Stimulated activated CD8-positive, alpha-beta memory T cell treated with anti-CD3 and anti-CD28 coated beads, Interleukin-7, amount 100 ng/mL, for 1 hour (primary cell): ENCODE measurements around the gene TAF1B.

ENCODE experiments used
- DNase-seq, 2 donors: peaks; one replicate each; pipeline ENCODE4 v3.0.0-alpha.2; 2020; ENCODE audit warnings: low read depth in 2 of 2

The TAF1B gene

DNA sequence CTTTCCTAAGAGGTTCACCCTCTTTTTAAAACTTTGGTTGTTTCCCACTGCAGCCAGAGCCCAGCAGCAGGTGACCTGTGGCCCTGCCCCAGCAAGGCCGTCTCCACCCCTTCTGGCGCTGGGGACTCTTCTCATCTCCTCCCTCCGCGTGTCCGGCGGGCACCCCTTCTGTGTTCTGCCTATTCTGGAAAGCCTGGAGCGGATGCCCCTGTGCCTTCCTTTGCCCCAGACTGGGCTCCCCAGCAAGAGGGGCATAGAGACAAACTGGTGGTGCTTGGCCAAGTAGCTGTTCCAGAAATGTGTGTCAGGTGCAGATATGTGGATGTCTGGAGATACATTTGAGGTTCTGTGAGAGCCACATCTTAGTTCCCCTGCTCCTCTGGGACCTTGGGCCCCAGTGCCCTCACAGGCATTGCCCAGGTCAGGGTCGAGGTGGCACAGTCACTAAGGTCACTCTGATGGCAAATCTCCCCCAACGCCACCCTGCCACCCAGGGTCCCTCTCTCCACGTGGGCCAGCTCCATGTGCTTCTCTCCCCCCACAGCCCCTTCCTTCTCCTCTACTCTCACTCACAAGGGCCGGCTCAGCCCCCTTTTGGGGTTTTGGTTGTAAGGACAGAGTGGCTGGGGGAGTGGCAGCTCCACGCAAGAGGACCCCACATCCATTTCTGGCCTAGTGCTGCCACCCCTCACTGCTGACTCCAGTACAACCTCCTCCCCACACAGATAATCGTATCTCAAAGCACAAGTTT is 35.5 kb upstream of the TAF1B start:
- no peak for DNase-seq

DNA sequence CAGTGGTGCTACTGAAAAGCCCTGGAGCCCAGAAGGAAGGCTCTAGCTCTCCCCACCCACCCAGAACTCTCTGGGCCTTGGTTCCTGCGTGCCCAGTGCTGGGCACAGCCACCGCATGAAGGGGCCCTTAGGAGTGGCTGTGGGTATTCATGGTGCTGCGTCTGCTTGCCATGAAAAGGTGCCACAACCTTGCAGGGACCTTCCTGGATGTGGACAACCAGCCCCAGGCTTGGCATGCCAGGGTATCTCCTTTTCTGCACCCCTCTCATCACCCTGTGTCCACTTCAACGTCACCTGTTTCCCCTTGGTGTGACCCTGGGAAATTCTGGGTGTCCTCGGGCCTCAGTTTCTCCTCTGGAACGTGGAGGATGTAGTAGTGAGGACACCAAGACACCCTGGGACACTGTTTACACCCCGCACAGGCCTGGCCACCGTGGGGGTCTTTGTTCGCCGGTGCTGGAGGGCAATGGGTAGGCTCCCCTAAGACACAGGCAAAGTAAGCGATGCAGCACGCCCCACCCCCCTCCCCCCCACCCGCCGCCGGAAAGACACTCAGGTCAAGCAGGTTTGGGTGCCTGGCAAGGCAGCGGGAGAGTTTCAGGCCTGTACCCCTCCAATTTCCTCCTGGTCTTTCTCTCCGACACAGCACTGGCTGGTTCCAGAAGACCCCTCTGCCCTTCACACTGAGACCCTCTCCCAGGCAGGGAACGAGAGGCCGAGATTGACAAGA is 34.8 kb upstream of the TAF1B start:
- DNase-seq: no peak

DNA sequence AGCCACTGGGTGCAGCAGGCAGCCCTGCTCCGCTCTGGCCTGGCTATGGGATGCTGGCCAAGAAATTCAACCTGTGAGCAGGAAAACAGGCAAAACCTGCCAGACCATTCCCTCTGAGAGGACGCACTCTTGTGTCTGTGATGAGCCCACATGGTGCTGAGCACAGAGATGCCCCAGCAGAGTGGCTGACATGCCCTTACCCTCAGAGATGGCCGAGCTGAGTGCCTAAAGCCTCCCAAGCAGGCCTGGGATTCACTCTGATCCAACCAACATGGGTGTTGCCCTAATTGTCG is 34.3 kb upstream of the TAF1B start:
- DNase-seq: no peak

DNA sequence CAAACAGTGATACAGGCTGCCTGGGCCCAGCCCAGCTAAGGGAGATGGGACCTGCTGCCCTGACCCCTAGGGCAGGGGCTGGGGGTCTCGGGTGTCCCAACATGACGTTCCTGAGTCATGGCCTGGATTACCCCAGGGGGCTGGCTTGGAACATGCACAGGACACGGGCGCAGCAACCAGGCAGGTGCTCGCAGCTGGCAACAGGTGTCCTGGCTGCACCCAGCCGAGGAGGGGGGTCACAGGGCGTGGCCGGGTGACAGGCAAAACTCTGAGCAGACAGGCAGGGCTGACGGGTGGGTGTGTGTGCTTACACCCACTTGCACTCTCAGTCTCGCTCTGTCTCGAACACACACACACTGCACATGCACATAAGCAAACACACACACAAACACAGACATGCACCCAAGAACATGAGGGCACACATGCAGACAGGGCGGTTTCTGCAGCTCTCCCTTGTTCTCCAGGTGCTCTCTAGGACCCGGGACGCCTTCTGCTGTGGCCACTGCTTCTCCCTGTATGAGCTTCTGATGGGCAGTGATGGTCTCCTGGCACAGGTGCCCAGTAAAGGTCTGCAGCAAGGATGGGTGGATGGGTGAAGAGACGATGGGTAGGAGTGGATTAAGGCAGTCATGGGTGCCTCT is 33.7 kb upstream of the TAF1B start:
- no peak for DNase-seq

DNA sequence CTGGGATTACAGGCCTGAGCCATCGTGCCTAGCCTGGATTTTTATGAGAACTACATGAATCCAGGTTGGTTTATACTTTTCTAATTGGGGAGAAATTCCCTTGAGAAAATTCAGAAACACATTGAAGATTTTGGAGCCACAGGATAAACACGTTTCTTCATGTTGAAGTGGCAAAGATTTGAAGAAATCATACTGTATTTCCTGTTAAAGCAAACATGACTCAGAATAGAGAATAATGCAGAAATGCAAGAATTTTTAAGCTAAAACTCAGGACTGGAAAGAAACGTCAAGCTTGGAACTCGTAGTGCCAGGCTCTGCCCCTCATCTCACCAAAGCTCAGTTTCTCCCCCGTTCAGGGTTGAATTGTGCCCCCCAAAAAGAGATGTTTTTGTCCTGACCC is 32.1 kb upstream of the TAF1B start:
- DNase-seq: no peak

DNA sequence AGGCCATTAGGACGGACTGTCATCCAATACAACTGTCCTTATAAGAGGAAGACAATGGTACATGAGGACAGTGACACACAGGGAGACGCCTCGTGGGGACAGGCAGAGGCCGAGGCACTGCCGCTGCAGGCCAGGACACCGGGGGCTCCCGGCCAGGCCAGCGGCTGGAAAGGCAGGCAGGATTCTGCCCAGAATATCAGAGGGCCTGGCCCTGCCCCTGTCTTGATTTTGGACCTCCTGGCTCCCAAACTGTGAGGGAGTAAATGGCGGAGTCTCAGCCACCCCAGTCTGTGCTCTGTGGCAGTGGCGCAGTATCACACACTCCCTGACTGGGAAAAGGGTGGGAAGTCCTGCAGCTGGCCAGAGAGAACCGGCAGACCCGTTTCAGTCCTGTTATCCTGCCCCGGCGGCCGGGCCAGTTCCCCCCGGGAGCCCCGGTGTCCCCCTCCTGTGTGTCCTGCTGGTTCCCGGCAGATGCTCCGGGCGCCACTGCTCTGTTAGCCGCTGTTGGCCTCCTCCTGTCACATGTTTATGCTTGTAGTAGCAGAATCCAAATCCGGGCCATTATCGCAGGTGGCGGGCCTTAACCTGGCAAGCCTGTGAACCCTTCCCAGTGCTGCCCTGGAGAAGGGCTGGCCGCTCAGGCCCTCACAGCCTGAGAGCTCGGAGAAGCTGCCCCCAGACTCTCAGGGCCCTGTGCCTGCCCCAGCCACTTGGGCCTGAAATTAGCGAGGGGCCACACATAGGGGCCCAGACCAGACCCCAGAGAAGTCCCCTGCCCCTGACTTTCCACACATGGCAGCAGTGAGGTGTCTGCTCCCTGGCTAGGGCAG is 31.4 kb upstream of the TAF1B start:
- no peak for DNase-seq

DNA sequence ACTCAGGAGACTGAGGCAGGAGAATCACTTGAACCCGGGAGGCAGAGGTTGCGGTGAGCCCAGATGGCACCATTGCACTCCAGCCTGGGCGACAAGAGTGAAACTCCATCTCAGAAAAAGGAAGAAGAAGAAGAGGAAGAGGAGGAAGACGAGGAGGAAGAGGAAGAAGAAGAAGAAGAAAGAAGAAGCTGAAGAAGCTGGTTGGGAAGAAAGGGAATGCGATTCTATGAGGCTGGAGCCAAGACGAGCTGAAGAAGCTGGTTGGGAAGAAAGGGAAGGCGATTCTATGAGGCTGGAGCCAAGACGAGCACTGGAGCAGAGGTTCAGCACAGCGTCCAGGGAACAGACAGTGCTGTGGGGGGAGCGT is 30.3 kb upstream of the TAF1B start:
- DNase-seq: no peak

DNA sequence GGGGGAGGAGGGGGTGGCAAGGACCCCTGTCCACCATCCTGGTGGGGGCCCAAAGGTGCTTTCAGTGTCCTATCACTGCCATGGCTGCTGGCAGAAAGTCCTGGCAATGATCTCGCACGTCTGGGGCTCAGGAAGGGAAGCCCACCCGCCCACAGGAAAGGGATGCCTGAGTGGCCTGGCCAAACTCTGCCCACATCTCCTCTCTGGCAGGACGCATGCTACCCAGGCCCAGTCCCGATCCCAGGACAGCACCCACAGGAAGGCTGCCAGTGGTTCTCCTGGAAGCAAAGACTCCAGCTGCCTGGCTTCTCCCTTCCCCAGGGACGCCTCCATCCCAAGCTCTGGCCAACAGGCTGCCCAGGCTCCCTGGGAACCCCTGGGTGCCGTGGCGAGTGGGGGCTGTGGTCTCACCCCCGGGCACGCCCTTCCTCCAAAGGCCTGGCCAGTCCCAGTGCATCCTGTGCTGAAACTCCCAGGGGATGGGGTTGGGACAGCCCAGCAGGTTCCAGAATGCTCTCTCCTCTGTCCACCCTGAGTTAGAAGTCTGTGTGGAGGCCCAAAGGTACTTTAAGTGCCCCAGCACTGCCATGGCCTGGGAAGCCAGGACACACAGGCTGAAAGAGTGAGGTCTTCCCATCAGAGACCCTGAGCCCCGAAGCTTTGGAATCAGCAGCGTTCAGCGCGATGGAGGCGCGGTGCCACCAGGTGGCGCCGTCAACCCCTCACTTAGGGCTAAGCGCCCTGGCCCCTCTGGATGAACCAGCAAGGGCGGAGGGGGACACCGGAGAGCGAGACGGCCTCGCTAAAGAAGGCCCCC is 29.8 kb upstream of the TAF1B start:
- DNase-seq: peak; percentile 39 to 41

DNA sequence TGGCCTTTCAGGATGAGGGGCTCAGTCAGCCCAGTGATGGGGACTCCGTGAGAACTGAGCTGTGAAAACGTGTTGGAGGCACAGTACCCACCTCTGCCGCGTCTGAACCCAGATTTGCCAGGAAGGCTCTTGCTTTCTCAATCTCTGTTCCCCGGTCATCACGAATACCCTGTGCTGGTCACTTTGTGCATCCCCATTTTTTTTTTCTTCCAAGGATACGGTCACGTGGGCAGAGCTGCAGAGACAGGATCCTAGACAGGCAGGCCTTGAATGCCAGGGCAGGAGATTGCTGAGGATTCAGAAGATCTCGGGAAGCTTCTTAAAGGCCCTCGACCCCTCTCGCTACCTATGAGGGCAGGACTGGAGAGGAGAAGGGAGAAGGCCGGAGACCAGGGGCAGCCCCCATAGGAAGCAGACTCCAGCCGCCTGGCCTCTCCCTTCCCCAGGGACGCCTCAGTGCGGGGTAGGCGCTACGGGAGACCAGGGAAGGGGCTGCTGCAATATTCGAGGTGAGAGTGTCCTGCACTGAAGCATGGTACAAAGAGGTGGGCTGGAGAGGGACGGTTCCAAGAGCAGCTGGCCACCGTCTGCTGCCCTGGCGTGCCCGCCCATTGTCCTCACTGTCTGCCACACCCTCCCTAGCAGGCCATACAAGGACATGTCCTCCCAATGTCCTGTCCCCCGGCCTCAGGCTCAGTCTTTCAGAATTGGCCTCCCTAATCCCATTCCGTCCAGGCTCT is 29.0 kb upstream of the TAF1B start:
- no peak for DNase-seq

DNA sequence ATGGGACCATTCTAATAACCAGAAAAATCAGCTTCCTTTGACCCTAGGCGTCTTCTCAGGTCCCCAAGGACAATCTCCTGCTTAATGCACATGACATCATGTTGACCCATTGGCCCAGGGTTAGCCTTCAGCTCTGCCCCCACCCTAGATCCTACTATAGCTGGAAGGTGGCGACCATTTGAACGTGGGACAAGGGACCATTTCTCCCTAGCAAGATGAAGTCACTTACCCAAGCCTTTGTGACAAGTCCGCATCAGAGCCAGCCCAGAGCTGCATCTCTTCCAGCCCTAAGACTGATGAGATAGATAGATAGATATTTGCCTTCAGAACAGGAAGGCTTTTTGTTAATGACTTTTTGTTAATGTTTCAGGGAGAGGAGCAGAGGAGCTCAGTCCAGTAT is 28.2 kb upstream of the TAF1B start:
- no peak for DNase-seq

DNA sequence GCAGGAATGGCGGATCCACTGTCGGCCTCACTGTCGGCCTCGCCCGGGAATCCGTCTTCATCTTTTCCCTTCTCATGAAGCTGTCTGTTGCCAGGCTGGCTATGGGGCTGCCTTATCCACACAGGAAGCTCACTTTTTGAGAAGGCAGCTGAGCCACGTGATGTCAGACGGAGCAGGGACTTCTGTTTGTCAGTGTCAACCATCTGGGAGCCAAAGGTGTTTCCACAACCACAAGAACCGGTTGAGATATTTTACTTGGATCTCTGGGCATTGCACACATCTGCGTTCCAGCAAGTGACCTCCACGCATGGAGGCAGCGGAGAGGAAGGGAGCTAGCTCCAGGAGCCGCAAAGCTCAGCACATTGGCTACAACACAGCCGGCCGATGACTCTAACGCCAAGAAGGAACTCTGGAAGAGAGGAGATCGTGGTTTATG is 27.4 kb upstream of the TAF1B start:
- no peak for DNase-seq

DNA sequence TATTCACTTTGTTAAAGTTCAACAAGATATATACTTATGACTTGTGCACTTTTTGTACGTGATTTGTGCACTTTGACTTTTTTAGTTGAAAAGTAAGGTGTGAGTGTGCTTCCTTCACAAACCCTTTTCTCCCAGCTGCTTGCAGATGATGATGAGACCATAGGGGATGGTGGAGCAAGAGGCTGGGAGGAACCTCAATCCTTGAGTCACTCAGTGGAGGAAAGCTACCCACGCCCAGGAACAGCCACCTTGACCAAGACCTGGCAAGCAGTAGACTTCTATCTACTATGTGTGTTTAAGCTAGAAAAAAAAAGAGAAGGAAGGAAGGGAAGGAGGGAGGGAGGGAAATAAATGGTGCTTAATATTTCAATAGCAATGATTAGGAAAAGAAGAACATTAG is 25.2 kb upstream of the TAF1B start:
- no peak for DNase-seq

DNA sequence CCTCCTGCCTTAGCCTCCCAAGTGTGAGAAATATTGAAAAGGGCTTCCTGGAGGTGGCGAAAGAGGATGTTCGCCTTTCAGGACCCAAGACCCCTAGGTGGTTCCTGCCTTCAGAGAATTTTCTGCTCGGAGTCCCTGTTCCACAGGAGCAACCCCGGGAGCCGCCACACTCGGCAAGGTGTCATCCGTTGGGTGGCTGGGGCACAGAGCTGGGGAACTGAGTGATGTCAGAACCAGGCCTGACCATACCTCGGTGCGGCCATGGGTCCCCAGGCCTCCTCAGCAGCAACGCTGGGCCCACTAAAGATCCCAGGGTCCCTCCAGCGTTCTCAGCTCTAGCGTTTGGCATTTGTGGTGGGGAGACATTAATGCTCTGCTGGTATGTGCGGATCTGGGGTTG is 23.7 kb upstream of the TAF1B start:
- DNase-seq: no peak

DNA sequence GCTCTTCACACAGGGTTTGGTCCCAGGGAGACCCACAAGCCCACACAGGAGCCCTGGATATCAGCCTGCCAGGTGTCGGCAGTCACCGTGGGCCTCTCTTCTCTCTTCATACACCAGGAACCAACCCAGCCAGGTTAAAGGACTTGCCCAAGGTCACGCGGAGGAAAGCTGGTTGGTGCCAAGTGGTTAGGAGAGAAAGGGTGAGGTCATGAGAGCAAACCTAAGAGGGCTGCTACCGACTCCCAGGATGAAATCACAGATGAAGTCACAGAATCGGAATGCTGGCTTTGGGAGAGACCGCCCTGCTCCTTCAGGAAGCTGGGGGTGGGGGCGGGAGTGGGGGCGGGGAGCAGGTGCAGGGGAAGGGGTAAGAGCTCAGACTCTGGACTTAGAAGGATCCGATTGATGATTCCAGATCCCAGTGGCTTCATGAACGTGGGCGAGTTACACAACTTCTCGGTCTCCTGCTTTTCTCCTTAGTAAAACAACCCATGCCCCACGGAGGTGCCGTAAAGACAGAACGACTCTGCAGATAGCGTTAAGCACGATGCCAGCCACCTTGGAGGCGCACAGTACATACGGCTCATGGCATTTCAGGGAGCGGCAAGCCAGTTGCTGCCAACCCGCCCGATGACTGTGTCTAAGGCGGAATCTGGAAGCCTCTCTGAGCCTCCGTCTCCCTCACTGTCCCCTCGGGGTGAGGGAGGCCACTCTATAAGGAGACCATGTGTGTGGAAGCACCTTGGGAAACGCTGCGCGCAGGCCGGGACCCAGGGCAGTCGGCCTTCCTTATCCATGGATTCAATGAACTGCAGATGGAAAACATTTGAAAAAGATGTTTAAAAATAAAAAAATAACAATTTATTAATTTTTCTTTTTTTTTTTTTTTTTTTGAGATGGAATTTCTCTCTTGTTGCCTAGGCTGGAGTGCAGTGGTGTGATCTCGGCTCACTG is 23.0 kb upstream of the TAF1B start:
- no peak for DNase-seq

DNA sequence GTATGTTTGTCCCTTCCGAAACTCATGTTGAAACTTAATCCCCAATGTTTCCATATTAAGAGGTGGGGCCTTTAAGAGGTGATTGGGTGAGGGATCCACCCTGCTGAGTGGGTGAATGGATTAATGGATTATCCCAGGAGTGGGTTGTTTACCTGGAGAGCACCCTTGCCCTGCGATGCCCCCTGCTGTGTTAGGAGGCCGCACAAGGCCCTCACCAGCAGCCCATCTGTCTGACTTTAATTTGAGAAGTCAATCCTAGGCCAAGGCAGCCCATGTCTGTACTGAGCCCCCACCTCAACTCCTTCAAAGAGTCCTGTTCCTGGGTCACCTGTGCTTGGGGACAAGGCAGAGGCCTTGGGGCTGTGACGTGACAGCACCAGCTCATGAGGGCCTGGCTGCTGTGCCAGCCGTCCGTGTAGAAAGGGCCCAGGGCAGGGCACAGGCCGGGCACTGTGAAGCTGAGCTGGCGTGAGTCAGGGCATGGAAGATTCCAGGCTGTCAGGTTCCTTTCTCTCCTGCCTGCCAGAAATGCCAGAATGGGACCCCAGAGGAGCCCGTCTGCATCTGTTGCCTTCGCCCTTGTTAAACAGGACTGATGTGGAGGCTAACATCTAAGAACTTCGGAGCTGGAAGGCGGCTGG is 21.3 kb upstream of the TAF1B start:
- no peak for DNase-seq

DNA sequence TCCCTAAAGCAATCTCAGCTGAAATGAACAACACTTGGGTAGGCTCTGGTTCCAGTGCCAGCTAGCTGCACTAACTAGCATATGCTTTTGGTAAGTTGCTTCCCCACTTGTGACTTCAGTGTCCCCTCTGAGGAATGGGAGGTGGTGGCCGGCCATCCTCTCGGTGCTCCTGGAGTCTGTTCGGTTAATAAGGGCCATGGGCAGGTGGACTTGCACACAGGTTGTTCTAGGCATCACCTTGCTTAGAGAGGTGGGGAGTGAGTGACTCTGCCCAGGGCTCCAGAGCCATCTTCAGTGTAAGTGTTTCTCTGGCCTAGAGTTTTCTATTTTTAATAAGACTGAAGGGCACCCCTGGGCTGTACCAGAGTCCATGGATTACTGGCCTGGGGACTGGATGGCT is 18.8 kb upstream of the TAF1B start:
- DNase-seq: no peak

DNA sequence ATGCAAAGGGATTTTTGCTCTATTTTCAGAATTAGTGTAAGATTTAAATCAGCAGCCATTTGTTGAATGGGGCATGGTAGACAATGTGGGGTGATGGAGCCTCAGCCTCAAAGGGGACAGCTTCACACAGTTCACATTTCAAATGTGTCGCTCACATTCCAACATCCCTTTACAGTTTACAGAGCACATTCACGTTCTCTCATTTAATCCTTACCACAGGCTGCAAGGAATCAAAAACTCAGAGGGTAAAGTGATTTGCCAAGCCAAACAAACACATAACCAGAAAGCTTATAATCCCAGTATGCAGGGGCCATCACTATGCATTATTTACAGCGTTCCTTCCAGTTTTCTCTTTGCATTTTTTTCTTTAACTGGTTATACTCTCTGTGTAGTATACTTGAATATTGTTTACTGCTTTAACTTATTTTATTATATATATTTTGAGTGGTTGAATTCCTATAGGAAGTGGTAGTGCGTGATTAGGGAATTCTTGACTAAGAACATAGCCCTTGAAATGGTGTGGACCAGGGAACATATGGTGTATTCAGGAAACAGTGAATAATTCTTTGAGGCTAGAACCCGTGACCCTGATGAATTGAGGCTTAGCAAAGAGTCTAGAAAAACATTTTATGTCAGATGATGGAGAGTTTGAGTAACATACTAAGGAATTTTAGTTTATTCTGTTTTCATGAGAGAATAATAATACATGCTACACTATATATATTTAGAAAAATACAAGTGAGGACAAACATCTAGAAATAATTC is 18.1 kb upstream of the TAF1B start:
- DNase-seq: no peak

DNA sequence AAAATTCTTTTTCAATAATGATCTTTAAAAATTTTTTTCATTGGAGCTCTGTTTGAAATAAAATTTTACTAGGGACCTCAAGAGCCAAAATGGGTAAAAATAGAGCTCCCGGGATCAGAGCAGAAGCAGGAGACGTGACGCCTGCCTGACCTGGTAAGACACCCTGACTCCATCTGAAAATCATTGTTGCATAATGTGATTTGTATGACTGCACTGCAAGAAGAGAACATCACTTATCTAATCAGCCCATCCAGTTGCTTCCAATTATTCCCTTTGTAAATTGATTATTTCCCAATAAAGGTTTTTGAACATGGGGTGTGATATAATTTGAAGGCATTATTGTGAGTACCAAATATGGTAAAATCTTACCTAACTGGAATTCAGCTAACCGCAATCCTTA is 17.1 kb upstream of the TAF1B start:
- DNase-seq: no peak
